IMR-90 (cell line): Measurements from ENCODE around the gene DPEP1. TPM values are rescaled to one million over a fixed set of nuclear protein-coding genes. Genes with fewer than 3 reads are reported as not detected.
A peak's percentile ranks its signal among the peaks of the same experiment; 100 is the strongest.

Experiments
- ATAC-seq: fragments of 200-7000 bp; cut with Tn5 transposase; 2 replicates; pipeline ENCODE4 v1.9.1; 2020; ENCODE audit warnings: low read depth, mild to moderate bottlenecking, moderate library complexity
- BruUV-seq: library from RNA; stranded (reverse); fragments of 400-500 nt; replicated peaks from 2 replicates; lab custom pipeline; 2021; lab: Mats Ljungman, UMichigan
- CTCF ChIA-PET: fragments of 300-600 bp; formaldehyde crosslinking; extraction: SDS; loops from one replicate; lab custom pipeline; 2021; ENCODE audit warnings: antibody characterized with exemption; lab: Yijun Ruan, JAX
- POLR2A ChIA-PET: fragments of 300-600 bp; sonication (Branson Sonifier 250); formaldehyde crosslinking; loops from one replicate; lab custom pipeline; 2022; ENCODE audit warnings: antibody characterized with exemption; ENCODE audit not compliant: unreplicated experiment; lab: Charles Lee
- DNase-seq: peaks from one replicate; pipeline ENCODE4 v3.0.0; 2013
- H2AFZ ChIP-seq: replicated peaks from 2 replicates; pipeline ENCODE3; 2013; ENCODE audit warnings: low read length, mild to moderate bottlenecking; ENCODE audit not compliant: poor library complexity
- H2AK5ac ChIP-seq: 2 replicates; pipeline ENCODE4 v1.6.1; 2013; ENCODE audit warnings: low read depth, low read length, inconsistent platforms
- H2AK9ac ChIP-seq: replicated peaks from 2 replicates; pipeline ENCODE3; 2013; ENCODE audit warnings: mild to moderate bottlenecking, low read depth, low read length, moderate library complexity; ENCODE audit not compliant: poor library complexity
- H2BK120ac ChIP-seq: 2 replicates; pipeline ENCODE4 v1.6.1; 2013; ENCODE audit warnings: low read depth, low read length, inconsistent platforms
- H2BK15ac ChIP-seq: 3 replicates; pipeline ENCODE4 v1.6.1; 2013; ENCODE audit warnings: low read depth, low read length, inconsistent platforms
- H2BK20ac ChIP-seq: 2 replicates; pipeline ENCODE4 v1.6.1; 2013; ENCODE audit warnings: low read depth, mild to moderate bottlenecking, inconsistent platforms, low read length, moderate library complexity
- H2BK5ac ChIP-seq: 2 replicates; pipeline ENCODE4 v1.6.1; 2013; ENCODE audit warnings: mild to moderate bottlenecking, low read depth, low read length, inconsistent platforms; ENCODE audit not compliant: poor library complexity, severe bottlenecking
- H3K14ac ChIP-seq: replicated peaks from 2 replicates; pipeline ENCODE4 v1.6.1; 2013; ENCODE audit warnings: low read depth, low read length, inconsistent platforms
- H3K18ac ChIP-seq: 2 replicates; pipeline ENCODE4 v1.6.1; 2013; ENCODE audit warnings: low read depth, low read length, control low read depth
- H3K23ac ChIP-seq: 2 replicates; pipeline ENCODE4 v1.6.1; 2013; ENCODE audit warnings: low read depth, low read length, inconsistent platforms
- H3K27ac ChIP-seq: 2 replicates; pipeline ENCODE4 v1.5.1; 2013; ENCODE audit warnings: mild to moderate bottlenecking, control low read depth, low read length; ENCODE audit not compliant: insufficient read depth
- H3K27me3 ChIP-seq: 2 replicates; pipeline ENCODE4 v1.6.1; 2013; ENCODE audit warnings: low read length; ENCODE audit not compliant: control insufficient read depth, insufficient read depth
- H3K36me3 ChIP-seq: 2 replicates; pipeline ENCODE4 v1.6.1; 2013; ENCODE audit warnings: low read length, mixed read lengths; ENCODE audit not compliant: control insufficient read depth, insufficient read depth
- H3K4ac ChIP-seq: 2 replicates; pipeline ENCODE4 v1.6.1; 2013; ENCODE audit warnings: low read depth, low read length, inconsistent platforms
- H3K4me1 ChIP-seq: 2 replicates; pipeline ENCODE4 v1.6.1; 2013; ENCODE audit warnings: low read length, mixed read lengths; ENCODE audit not compliant: control insufficient read depth, insufficient read depth
- H3K4me2 ChIP-seq: 2 replicates; pipeline ENCODE4 v1.6.1; 2013; ENCODE audit warnings: low read depth, mild to moderate bottlenecking, control low read depth, low read length, moderate library complexity
- H3K4me3 ChIP-seq: 2 replicates; pipeline ENCODE4 v1.5.1; 2013; ENCODE audit warnings: low read depth, mild to moderate bottlenecking, control low read depth, low read length, moderate library complexity; ENCODE audit not compliant: insufficient read depth
- H3K56ac ChIP-seq: 2 replicates; pipeline ENCODE4 v1.6.1; 2013; ENCODE audit warnings: low read length, inconsistent platforms; ENCODE audit not compliant: insufficient read depth; ENCODE audit errors: extremely low read depth
- H3K79me1 ChIP-seq, 2 experiments: 2 replicates each; pipeline ENCODE4 v1.6.1; 2013; ENCODE audit warnings: low read length in 2 of 2, inconsistent platforms in 1 of 2, low read depth in 1 of 2
- H3K9ac ChIP-seq: 2 replicates; pipeline ENCODE4 v1.6.1; 2013; ENCODE audit warnings: low read depth, low read length, control low read depth
- H3K9me1 ChIP-seq: 2 replicates; pipeline ENCODE4 v1.6.1; 2013; ENCODE audit warnings: low read length, inconsistent platforms; ENCODE audit not compliant: insufficient read depth
- H3K9me3 ChIP-seq: 2 replicates; pipeline ENCODE4 v1.6.1; 2013; ENCODE audit warnings: low read length; ENCODE audit not compliant: control insufficient read depth, insufficient read depth
- H4K20me1 ChIP-seq: 2 replicates; pipeline ENCODE4 v1.6.1; 2013; ENCODE audit warnings: low read length, inconsistent platforms; ENCODE audit not compliant: insufficient read depth
- H4K5ac ChIP-seq: 2 replicates; pipeline ENCODE4 v1.6.1; 2013; ENCODE audit warnings: mild to moderate bottlenecking, low read depth, low read length, control low read depth
- H4K8ac ChIP-seq, 2 experiments: 2 replicates each; pipeline ENCODE4 v1.6.1; 2013; ENCODE audit warnings: low read depth in 2 of 2, low read length in 2 of 2, control low read depth in 1 of 2, inconsistent platforms in 1 of 2
- H4K91ac ChIP-seq: 2 replicates; pipeline ENCODE4 v1.6.1; 2013; ENCODE audit warnings: low read depth, low read length, inconsistent platforms; ENCODE audit not compliant: insufficient read depth
- BHLHE40 ChIP-seq: fragments of 150-350 bp; IDR thresholded peaks from 2 replicates; pipeline ENCODE4 v1.6.1; 2016; ENCODE audit warnings: mild to moderate bottlenecking, low read depth, low read length
- CEBPB ChIP-seq: IDR thresholded peaks from 2 replicates; pipeline ENCODE4 v1.6.1; 2012; ENCODE audit warnings: low read depth, low read length, improper control_type of control experiment
- CHD1 ChIP-seq: IDR thresholded peaks from 2 replicates; pipeline ENCODE4 v1.6.1; 2012; ENCODE audit warnings: low read depth, low read length, improper control_type of control experiment
- CTCF ChIP-seq: conservative IDR thresholded peaks from 2 replicates; pipeline ENCODE4 v1.5.1; 2012; ENCODE audit warnings: mild to moderate bottlenecking, low read depth, low read length, improper control_type of control experiment
- ELK1 ChIP-seq: fragments of 150-350 bp; IDR thresholded peaks from 2 replicates; pipeline ENCODE4 v1.6.1; 2016; ENCODE audit warnings: low read depth, mild to moderate bottlenecking, low read length, moderate library complexity, borderline replicate concordance
- FOS ChIP-seq: fragments of 150-350 bp; IDR thresholded peaks from 2 replicates; pipeline ENCODE4 v1.6.1; 2016; ENCODE audit warnings: low read depth, low read length
- MAFK ChIP-seq: IDR thresholded peaks from 2 replicates; pipeline ENCODE4 v1.6.1; 2012; ENCODE audit warnings: low read depth, low read length, improper control_type of control experiment
- MAZ ChIP-seq: IDR thresholded peaks from 2 replicates; pipeline ENCODE4 v1.6.1; 2012; ENCODE audit warnings: low read depth, mild to moderate bottlenecking, low read length, improper control_type of control experiment, moderate library complexity, borderline replicate concordance
- MXI1 ChIP-seq: IDR thresholded peaks from 2 replicates; pipeline ENCODE4 v1.6.1; 2012; ENCODE audit warnings: low read depth, mild to moderate bottlenecking, low read length, moderate library complexity, borderline replicate concordance
- NFE2L2 ChIP-seq: fragments of 150-350 bp; IDR thresholded peaks from 2 replicates; pipeline ENCODE4 v1.6.1; 2016; ENCODE audit warnings: low read depth, mild to moderate bottlenecking, low read length
- POLR2A ChIP-seq: IDR thresholded peaks from 2 replicates; pipeline ENCODE4 v1.6.1; 2012; ENCODE audit warnings: mild to moderate bottlenecking, low read depth, low read length
- RFX5 ChIP-seq: IDR thresholded peaks from 2 replicates; pipeline ENCODE4 v1.8.0; 2012; ENCODE audit warnings: low read depth, mild to moderate bottlenecking, low read length, moderate library complexity
- SMC3 ChIP-seq: fragments of 150-350 bp; IDR thresholded peaks from 2 replicates; pipeline ENCODE4 v1.6.1; 2016; ENCODE audit warnings: low read depth, mild to moderate bottlenecking, antibody characterized with exemption, low read length, moderate library complexity
- USF2 ChIP-seq: fragments of 150-350 bp; IDR thresholded peaks from 2 replicates; pipeline ENCODE4 v1.6.1; 2017; ENCODE audit warnings: mild to moderate bottlenecking, antibody characterized with exemption, low read length, low read depth
- WGBS, 2 experiments: methylation state at CpG; one replicate each; pipeline versions ENCODE4 v1.1.5 to v1.1.7; 2013; ENCODE audit warnings: missing lambda C conversion rate in 2 of 2; ENCODE audit not compliant: insufficient read length in 1 of 2; ENCODE audit errors: extremely low coverage in 2 of 2; 5-methylcytosine and 5-hydroxymethylcytosine counted together
- dilution Hi-C: fragments of 300-500 bp; cut with HindIII; formaldehyde crosslinking; loops from one replicate; pipeline ENCODE4 v1.14.3; 2018; ENCODE audit warnings: low sequenced_read_pairs; ENCODE audit not compliant: unreplicated experiment
- in situ Hi-C: fragments of 300-500 bp; cut with MboI; formaldehyde crosslinking; loops from 3 replicates; pipeline ENCODE4 v1.14.3; 2019; ENCODE audit warnings: low sequenced_read_pairs, inconsistent platforms, mixed read lengths
- intact Hi-C: fragments of 100-400 bp; cut with micrococcal nuclease; formaldehyde crosslinking; loops from 2 replicates; pipeline ENCODE4 v1.10.0; 2022
- polyA plus RNA-seq, 3 experiments: library from polyadenylated mRNA; depleted of rRNA; stranded (reverse); fragments of >200 nt; gene quantifications; 2 replicates each; pipeline ENCODE4 v1.2.3, GENCODE V29; 2012; ENCODE audit warnings: low replicate concordance in 1 of 3
- total RNA-seq: library from RNA; depleted of rRNA; stranded (reverse); fragments of >200 nt; gene quantifications from 2 replicates; pipeline ENCODE4 v1.2.3, GENCODE V29; 2012

Gene DPEP1
- total and polyA plus RNA-seq, 2 of the 4 experiments (the other 2 are of a cell fraction), result not detected

GRCh38 chr16:89600956-89601355 is 12.5 kb upstream of the DPEP1 start:
- Histone ChIP-seq H3K56ac (no peak overlapping the region), H4K20me1 (peaks cover 10% of the 10 kb centered on the region), H2BK120ac (peak overlapping the region; percentile 27; the same call in 1 of the 2 replicates), H2AK9ac (no peak overlapping the region), H2AFZ (peak overlapping the region; percentile 32), H3K4me3 (no peak overlapping the region), H2BK20ac (peak overlapping the region; percentile 25; the same call in 1 of the 2 replicates), H3K14ac (0 out of 2 replicates have a peak overlapping the region, but pooled peaks have one; percentile 21), H3K36me3 (no peaks in the 10 kb centered on the region), H3K9ac (no peak overlapping the region), H3K4me1 (peaks cover 12% of the 10 kb centered on the region), H3K23ac (no peak overlapping the region), H4K8ac (no peak overlapping the region), H2BK15ac (no peak overlapping the region; the same call in 2 of the 3 replicates), H3K4me2 (no peak overlapping the region), H3K18ac (no peak overlapping the region), H4K91ac (peak overlapping the region; percentile 32), H4K5ac (no peak overlapping the region), H3K27ac (no peak overlapping the region), H2AK5ac (peak overlapping the region; percentile 80), H3K27me3 (peaks cover 3% of the 10 kb centered on the region; the same call in 1 of the 2 replicates), H3K9me3 (no peaks in the 10 kb centered on the region), H3K9me1 (peaks cover 5% of the 10 kb centered on the region), H3K4ac (peak overlapping the region; percentile 36; the same call in 1 of the 2 replicates), H2BK5ac (no peak overlapping the region), H3K79me1 (no peaks in the 10 kb centered on the region)
- no peak for DNase-seq
- in situ Hi-C loops (no loop called here), dilution Hi-C loops (no loop called here), intact Hi-C loops (no loop called here)
- ATAC-seq, result no peak
- ChIA-PET CTCF (no interaction called here), POLR2A (no interaction called here)
- WGBS, 2 experiments, result 66% methylated on average over 2 of the region's 8 CpGs; no CpG with 5 or more reads in 1 of the 2 experiments
- TF ChIP-seq CTCF, result no peak
- no peak for TF ChIP-seq ELK1
- no peak for TF ChIP-seq POLR2A
- TF ChIP-seq SMC3, result no peak
- no peak for TF ChIP-seq MAZ
- TF ChIP-seq RFX5, result no peak
- TF ChIP-seq MAFK, result no peak
- no peak for TF ChIP-seq MXI1
- no peak for TF ChIP-seq USF2
- TF ChIP-seq CHD1, result no peak
- TF ChIP-seq FOS, result no peak
- TF ChIP-seq CEBPB, result no peak
- TF ChIP-seq BHLHE40, result no peak
- no peak for TF ChIP-seq NFE2L2
- BruUV-seq, result no TSS peak
